NCI-H187 treated with DMSO at 0.1 percent for 48 hours (cell line): ENCODE measurements around the gene PHOSPHO2.
"Not testable (repeated sequence)": the region's sequence is repeated elsewhere in the genome, so short reads cannot be mapped to it uniquely, and the experiment has no call there.

Experiments used
- DNase-seq: peaks from one replicate; lab custom pipeline; 2025; lab: John Stamatoyannopoulos, UW

The PHOSPHO2 gene

GRCh38 chr2:169684135-169684565 lies 10.1 kb upstream of the PHOSPHO2 start:
- no peak for DNase-seq

- DNase-seq: not testable (repeated sequence)
These were observed 9.6 kb upstream of the PHOSPHO2 start for GRCh38 chr2:169684712-169685111.

- not testable (repeated sequence) for DNase-seq
These were observed 7.4 kb upstream of the PHOSPHO2 start for GRCh38 chr2:169686825-169687224.

GRCh38 chr2:169687943-169688342 lies 6.3 kb upstream of the PHOSPHO2 start:
- not testable (repeated sequence) for DNase-seq

- DNase-seq: no peak
These were observed 3.3 kb upstream of the PHOSPHO2 start for GRCh38 chr2:169690958-169691357.

GRCh38 chr2:169692718-169693117 lies 1.6 kb upstream of the PHOSPHO2 start:
- no peak for DNase-seq

GRCh38 chr2:169693360-169693759 lies 909 bp upstream of the PHOSPHO2 start:
- DNase-seq: no peak

- no peak for DNase-seq
These were observed 608 bp downstream of the PHOSPHO2 start for GRCh38 chr2:169694894-169695260.

- DNase-seq: no peak
These were observed 2.1 kb downstream of the PHOSPHO2 start for GRCh38 chr2:169696381-169696780.

GRCh38 chr2:169699173-169699572 lies 4.9 kb downstream of the PHOSPHO2 start:
- DNase-seq: not testable (repeated sequence)

GRCh38 chr2:169702996-169703395 lies 8.7 kb downstream of the PHOSPHO2 start:
- no peak for DNase-seq

- DNase-seq: no peak
These were observed 10.0 kb downstream of the PHOSPHO2 start for GRCh38 chr2:169704160-169704708.

- DNase-seq: no peak
These were observed 11.7 kb downstream of the PHOSPHO2 start for GRCh38 chr2:169705927-169706326.

GRCh38 chr2:169707626-169708025 lies 13.4 kb downstream of the PHOSPHO2 start:
- DNase-seq: no peak

- no peak for DNase-seq
These were observed 15.1 kb downstream of the PHOSPHO2 start for GRCh38 chr2:169709331-169709730.

GRCh38 chr2:169709981-169710380 lies 15.7 kb downstream of the PHOSPHO2 start:
- DNase-seq: no peak

- DNase-seq: no peak
These were observed 17.7 kb downstream of the PHOSPHO2 start for GRCh38 chr2:169711751-169712509.

- no peak for DNase-seq
These were observed 18.5 kb downstream of the PHOSPHO2 start for GRCh38 chr2:169712791-169713227.

- DNase-seq: no peak
These were observed 19.1 kb downstream of the PHOSPHO2 start for GRCh38 chr2:169713331-169713730.

GRCh38 chr2:169714699-169715098 lies 20.4 kb downstream of the PHOSPHO2 start:
- DNase-seq: no peak

- DNase-seq: no peak
These were observed 21.3 kb downstream of the PHOSPHO2 start for GRCh38 chr2:169715379-169716237.

GRCh38 chr2:169716238-169716886 lies 22.1 kb downstream of the PHOSPHO2 start:
- no peak for DNase-seq
